ENCODE results near the gene IGSF23.
"Not testable (repeated sequence)": the region's sequence is repeated elsewhere in the genome, so short reads cannot be mapped to it uniquely, and the experiment has no call there.

Gene IGSF23

GRCh38 chr19:44662691-44663385 is 49.5 kb downstream of the IGSF23 start:
- peak overlapping the region; percentile 20; the same call in 1 of the 2 replicates for H3K27ac ChIP-seq

GRCh38 chr19:44663996-44664395 is 50.6 kb downstream of the IGSF23 start:
- no peak overlapping the region for H3K27ac ChIP-seq
- no peak for TF ChIP-seq CTCF (conservative IDR thresholded peaks at IDR 0.05)

More at GRCh38 chr19:44662691-44663385, 49.5 kb downstream of the IGSF23 start:
- no peak for TF ChIP-seq CTCF (conservative IDR thresholded peaks at IDR 0.05)

- TF ChIP-seq CTCF (conservative IDR thresholded peaks at IDR 0.05) = no peak
- no peak overlapping the region for H3K27ac ChIP-seq
These were observed 51.6 kb downstream of the IGSF23 start for GRCh38 chr19:44664976-44665375.

GRCh38 chr19:44666852-44667556 is 53.6 kb downstream of the IGSF23 start:
- H3K27ac ChIP-seq = no peak overlapping the region
- no peak for TF ChIP-seq CTCF (conservative IDR thresholded peaks at IDR 0.05)

- no peak overlapping the region for H3K27ac ChIP-seq
- no peak for TF ChIP-seq CTCF (conservative IDR thresholded peaks at IDR 0.05)
These were observed 55.8 kb downstream of the IGSF23 start for GRCh38 chr19:44668985-44669764.

GRCh38 chr19:44670027-44670426 is 56.7 kb downstream of the IGSF23 start:
- not testable (repeated sequence) for H3K27ac ChIP-seq

GRCh38 chr19:44671400-44671799 is 58.0 kb downstream of the IGSF23 start, which contains the start of gene CEACAM19:
CEACAM19 (plus strand) TSS chr19:44671482; CDS start chr19:44671932, 450 bp downstream.
- TF ChIP-seq CTCF (conservative IDR thresholded peaks at IDR 0.05) = no peak

More at GRCh38 chr19:44671400-44671799, 58.0 kb downstream of the IGSF23 start, which contains the start of gene CEACAM19:
- no peak within 1 kb of the TSS for H3K27ac ChIP-seq
